Spleen (tissue), 11 donors: ENCODE results near the gene RRP1. TPM values are rescaled to one million over a fixed set of nuclear protein-coding genes. Genes with fewer than 3 reads are reported as not detected.

Experiments
- DNase-seq: peaks from one replicate; pipeline ENCODE4 v3.0.0-alpha.2; 2020
- H3K27ac ChIP-seq, 8 donors: fragments of 200-600 bp; sonication (generic) in 7 of 8; 1 replicate in 4 of 8; 2 replicates in 4 of 8; pipeline versions ENCODE4 v1.5.0 to v1.8.0; 2016 to 2021; ENCODE audit warnings: inconsistent platforms in 4 of 8, mild to moderate bottlenecking in 4 of 8, moderate library complexity in 1 of 8
- H3K27me3 ChIP-seq, 7 donors: fragments of 200-600 bp; sonication (generic) in 6 of 7; replicated peaks in 1 of 7; 1 replicate in 4 of 7; 2 replicates in 3 of 7; pipeline versions ENCODE4 v1.5.0 to v1.8.0; 2016 to 2021; ENCODE audit warnings: inconsistent platforms in 3 of 7, mild to moderate bottlenecking in 1 of 7
- H3K36me3 ChIP-seq, 6 donors: fragments of 200-600 bp; sonication (generic) in 5 of 6; 1 replicate in 4 of 6; 2 replicates in 2 of 6; pipeline versions ENCODE4 v1.5.0 to v1.8.0; 2016 to 2021; ENCODE audit warnings: inconsistent platforms in 2 of 6
- H3K4me1 ChIP-seq, 6 donors: fragments of 200-600 bp; sonication (generic) in 5 of 6; 1 replicate in 3 of 6; 2 replicates in 3 of 6; pipeline versions ENCODE4 v1.5.0 to v1.8.0; 2016 to 2021; ENCODE audit warnings: inconsistent platforms in 3 of 6
- H3K4me3 ChIP-seq, 8 donors: fragments of 200-600 bp; sonication (generic) in 7 of 8; 1 replicate in 4 of 8; 2 replicates in 4 of 8; pipeline versions ENCODE4 v1.5.0 to v1.8.0; 2016 to 2021; ENCODE audit warnings: inconsistent platforms in 4 of 8, mild to moderate bottlenecking in 4 of 8, moderate library complexity in 2 of 8
- H3K9me3 ChIP-seq, 8 donors: fragments of 200-600 bp; sonication (generic) in 7 of 8; 1 replicate in 4 of 8; 2 replicates in 4 of 8; pipeline versions ENCODE4 v1.5.0 to v1.8.0; 2016 to 2021; ENCODE audit warnings: inconsistent platforms in 4 of 8
- POLR2A ChIP-seq, 3 donors: fragments of 450-650 bp; IDR thresholded peaks; one replicate each; pipeline ENCODE4 v1.5.1; 2017; ENCODE audit warnings: antibody characterized with exemption in 3 of 3, mild to moderate bottlenecking in 1 of 3
- POLR2AphosphoS5 ChIP-seq, 3 donors: sonication (generic); formaldehyde crosslinking; IDR thresholded peaks; one replicate each; pipeline ENCODE4 v1.5.1; 2017; ENCODE audit warnings: antibody characterized with exemption in 3 of 3
- WGBS, 5 donors: extraction: QIAGEN DNeasy Blood & Tissue Kit in 3 of 5; methylation state at CpG; one replicate each; pipeline versions ENCODE4 v1.1.5 to v1.1.7; 2013 to 2018; 5-methylcytosine and 5-hydroxymethylcytosine counted together
- intact Hi-C: fragments of 100-400 bp; cut with DNase I; formaldehyde crosslinking; loops from one replicate; pipeline ENCODE4 v1.15.0; 2023; ENCODE audit warnings: low total_unique reads
- polyA plus RNA-seq, 3 donors: library from polyadenylated mRNA; stranded (reverse); fragments of 200-250 nt; gene quantifications; one replicate each; pipeline ENCODE4 v1.2.1, GENCODE V29; 2013
- total RNA-seq, 7 donors: library from RNA; depleted of rRNA in 3 of 7; stranded (reverse); fragments of >200 nt in 3 of 7; fragmentation: NEBNext Ultra II Directional in 4 of 7; extraction: Animal tissue kit (Norgen Biotek cat#: 25700) in 4 of 7; gene quantifications; one replicate each; pipeline versions ENCODE4 v1.1.0 to v1.2.1, GENCODE V29; 2016 to 2021
- TF ChIP-seq, protein P1 (sequence below), 11 experiments: fragments of 200-600 bp in 7 of 11; fragments of 450-650 bp in 4 of 11; sonication (generic) in 4 of 11; IDR thresholded peaks in 8 of 11; conservative IDR thresholded peaks in 3 of 11; 1 replicate in 7 of 11; 2 replicates in 4 of 11; pipeline versions ENCODE4 v1.4.0 to v1.8.0; 2016 to 2021; ENCODE audit warnings: antibody characterized with exemption in 11 of 11, inconsistent platforms in 4 of 11, mild to moderate bottlenecking in 1 of 11
- donor health status: healthy with polysubstance abuse.
- donor health status: DM: no; HTN: no; CAD: no; lungs with moderate emphysema.
- donor health status: DM: no; HTN: no; CAD: no.
- donor health status: Bipolar disorder and iron deficiency.
- donor health status: healthy.
- donor health status: DM: no; HTN: no; CAD: no.
- donor health status: DM: yes; HTN: yes; CAD: no.

Gene RRP1
- total and polyA plus RNA-seq, 10 donors = 11.5 to 26.9 (median 18.6) TPM

GRCh38 chr21:43783098-43783700 lies 6.2 kb upstream of the RRP1 start:
- intact Hi-C loops = no loop called here
- no peaks in the 10 kb centered on the region for H3K36me3 ChIP-seq
- peaks cover 0 to 25% (median 3%) of the 10 kb centered on the region in 6 donors for H3K4me1 ChIP-seq
- TF ChIP-seq, protein P1, sequence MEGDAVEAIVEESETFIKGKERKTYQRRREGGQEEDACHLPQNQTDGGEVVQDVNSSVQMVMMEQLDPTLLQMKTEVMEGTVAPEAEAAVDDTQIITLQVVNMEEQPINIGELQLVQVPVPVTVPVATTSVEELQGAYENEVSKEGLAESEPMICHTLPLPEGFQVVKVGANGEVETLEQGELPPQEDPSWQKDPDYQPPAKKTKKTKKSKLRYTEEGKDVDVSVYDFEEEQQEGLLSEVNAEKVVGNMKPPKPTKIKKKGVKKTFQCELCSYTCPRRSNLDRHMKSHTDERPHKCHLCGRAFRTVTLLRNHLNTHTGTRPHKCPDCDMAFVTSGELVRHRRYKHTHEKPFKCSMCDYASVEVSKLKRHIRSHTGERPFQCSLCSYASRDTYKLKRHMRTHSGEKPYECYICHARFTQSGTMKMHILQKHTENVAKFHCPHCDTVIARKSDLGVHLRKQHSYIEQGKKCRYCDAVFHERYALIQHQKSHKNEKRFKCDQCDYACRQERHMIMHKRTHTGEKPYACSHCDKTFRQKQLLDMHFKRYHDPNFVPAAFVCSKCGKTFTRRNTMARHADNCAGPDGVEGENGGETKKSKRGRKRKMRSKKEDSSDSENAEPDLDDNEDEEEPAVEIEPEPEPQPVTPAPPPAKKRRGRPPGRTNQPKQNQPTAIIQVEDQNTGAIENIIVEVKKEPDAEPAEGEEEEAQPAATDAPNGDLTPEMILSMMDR (IDR thresholded peaks at IDR 0.05 in 8 of 11, conservative IDR thresholded peaks at IDR 0.05 in 3 of 11) = no peak
- TF ChIP-seq POLR2A (IDR thresholded peaks at IDR 0.05) (no peak), POLR2AphosphoS5 (IDR thresholded peaks at IDR 0.05) (no peak)
- H3K27me3 ChIP-seq = no peaks in the 10 kb centered on the region
- no peak for DNase-seq
- H3K27ac ChIP-seq = no peak overlapping the region
- 60 to 69% (median 65%) methylated on average over 17 of the region's 17 CpGs for WGBS, 5 donors
- H3K9me3 ChIP-seq = no peaks in the 10 kb centered on the region
- no peak overlapping the region for H3K4me3 ChIP-seq

GRCh38 chr21:43785134-43785533 lies 4.2 kb upstream of the RRP1 start:
- Histone ChIP-seq H3K27ac (no peak overlapping the region), H3K36me3 (no peaks in the 10 kb centered on the region), H3K4me3 (no peak overlapping the region), H3K27me3 (no peaks in the 10 kb centered on the region), H3K9me3 (no peaks in the 10 kb centered on the region), H3K4me1 (peaks cover 3 to 24% (median 10%) of the 10 kb centered on the region in 6 donors)
- TF ChIP-seq, protein P1 (IDR thresholded peaks at IDR 0.05 in 8 of 11, conservative IDR thresholded peaks at IDR 0.05 in 3 of 11) = no peak
- TF ChIP-seq POLR2AphosphoS5 (IDR thresholded peaks at IDR 0.05) (no peak), POLR2A (IDR thresholded peaks at IDR 0.05) (no peak)
- intact Hi-C loops = no loop called here
- DNase-seq = no peak
- WGBS, 5 donors = 58 to 70% (median 62%) methylated on average over 3 of the region's 3 CpGs

- Histone ChIP-seq H3K4me1 (peaks cover 14 to 37% (median 22%) of the 10 kb centered on the region in 6 donors), H3K36me3 (peaks cover 0 to 3% (median under 1%) of the 10 kb centered on the region in 6 donors), H3K4me3 (no peak overlapping the region), H3K27ac (no peak overlapping the region), H3K27me3 (no peaks in the 10 kb centered on the region), H3K9me3 (no peaks in the 10 kb centered on the region)
- intact Hi-C loops = no loop called here
- TF ChIP-seq, protein P1 (IDR thresholded peaks at IDR 0.05 in 8 of 11, conservative IDR thresholded peaks at IDR 0.05 in 3 of 11) = no peak
- TF ChIP-seq POLR2A (IDR thresholded peaks at IDR 0.05) (no peak), POLR2AphosphoS5 (IDR thresholded peaks at IDR 0.05) (no peak)
- 86 to 93% (median 90%) methylated on average over 16 to 18 of the region's 18 CpGs for WGBS, 5 donors
- no peak for DNase-seq
These were observed 3.0 kb upstream of the RRP1 start for GRCh38 chr21:43786300-43786806.

DNA sequence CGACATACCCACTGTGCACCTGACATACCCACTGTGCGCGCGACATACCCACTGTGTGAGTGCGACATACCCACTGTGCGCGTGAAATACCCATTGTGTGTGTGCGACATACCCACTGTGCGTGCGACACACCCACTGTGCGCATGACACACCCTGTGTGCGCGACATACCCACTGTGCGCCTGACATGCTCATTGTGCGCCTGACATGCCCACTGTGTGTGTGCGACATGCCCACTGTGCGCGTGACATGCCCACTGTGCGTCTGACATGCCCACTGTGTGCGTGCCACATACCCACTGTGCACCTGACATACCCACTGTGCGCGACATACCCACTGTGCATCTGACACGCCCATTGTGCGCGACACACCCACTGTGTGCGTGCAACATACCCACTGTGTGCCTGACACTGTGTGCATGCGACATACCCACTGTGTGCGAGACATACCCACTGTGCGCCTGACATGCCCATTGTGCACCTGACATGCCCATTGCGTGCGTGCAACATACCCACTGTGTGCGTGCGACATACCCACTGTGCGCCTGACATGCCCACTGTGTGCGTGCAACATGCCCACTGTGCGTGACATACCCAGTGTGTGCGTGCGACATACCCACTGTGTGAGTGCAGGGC lies 2.5 kb upstream of the RRP1 start:
- Histone ChIP-seq H3K4me1 (peaks cover 14 to 42% (median 24%) of the 10 kb centered on the region in 6 donors), H3K27me3 (no peaks in the 10 kb centered on the region), H3K36me3 (peaks cover 0 to 9% (median 6%) of the 10 kb centered on the region in 6 donors), H3K27ac (no peak overlapping the region), H3K9me3 (no peaks in the 10 kb centered on the region), H3K4me3 (no peak overlapping the region)
- WGBS, 5 donors = 91 to 97% (median 94%) methylated on average over 22 to 38 of the region's 38 CpGs
- DNase-seq = peak; percentile 73
- TF ChIP-seq POLR2AphosphoS5 (IDR thresholded peaks at IDR 0.05) (no peak), POLR2A (IDR thresholded peaks at IDR 0.05) (no peak)
- TF ChIP-seq, protein P1 (IDR thresholded peaks at IDR 0.05 in 8 of 11, conservative IDR thresholded peaks at IDR 0.05 in 3 of 11) = no peak
- intact Hi-C loops = no loop called here
